Small intestine (tissue), 7 donors: ENCODE results near the gene GATB. TPM values are rescaled to one million over a fixed set of nuclear protein-coding genes. Genes with fewer than 3 reads are reported as not detected.
A peak's percentile ranks its signal among the peaks of the same experiment; 100 is the strongest.

Source experiments
- DNase-seq, 2 donors: peaks; one replicate each; pipeline versions ENCODE4 v3.0.0 to v3.0.0-alpha.2; 2013
- FAIRE-seq: peaks from 2 replicates; lab custom pipeline; 2012; peaks lifted over from hg19 to GRCh38; lab: Jason Lieb, UNC
- H3K27ac ChIP-seq, 3 donors: one replicate each; pipeline ENCODE4 v1.5.1; 2013; ENCODE audit warnings: low read length in 2 of 3, mild to moderate bottlenecking in 2 of 3, control low read depth in 1 of 3, inconsistent platforms in 1 of 3, low read depth in 1 of 3, moderate library complexity in 1 of 3
- H3K27me3 ChIP-seq, 3 donors: one replicate each; pipeline ENCODE4 v1.6.1; 2013; ENCODE audit warnings: low read length in 3 of 3, inconsistent platforms in 1 of 3; ENCODE audit not compliant: control insufficient read depth in 3 of 3, insufficient read depth in 3 of 3
- H3K36me3 ChIP-seq, 3 donors: one replicate each; pipeline ENCODE4 v1.6.1; 2013; ENCODE audit warnings: low read length in 3 of 3, inconsistent platforms in 1 of 3, low read depth in 1 of 3, mild to moderate bottlenecking in 1 of 3, moderate library complexity in 1 of 3; ENCODE audit not compliant: control insufficient read depth in 3 of 3, insufficient read depth in 2 of 3
- H3K4me1 ChIP-seq, 3 donors: one replicate each; pipeline ENCODE4 v1.6.1; 2013; ENCODE audit warnings: low read length in 2 of 3, inconsistent platforms in 1 of 3, low read depth in 1 of 3, mild to moderate bottlenecking in 1 of 3, moderate library complexity in 1 of 3; ENCODE audit not compliant: control insufficient read depth in 3 of 3, insufficient read depth in 2 of 3
- H3K4me3 ChIP-seq, 3 donors: one replicate each; pipeline ENCODE4 v1.5.1; 2013; ENCODE audit warnings: low read length in 3 of 3, control low read depth in 1 of 3, inconsistent platforms in 1 of 3, low read depth in 1 of 3, mild to moderate bottlenecking in 1 of 3, moderate library complexity in 1 of 3
- H3K9me3 ChIP-seq, 2 donors: one replicate each; pipeline ENCODE4 v1.6.1; 2013; ENCODE audit warnings: low read depth in 1 of 2, low read length in 1 of 2; ENCODE audit not compliant: control insufficient read depth in 2 of 2, insufficient read depth in 1 of 2
- WGBS, 3 donors: extraction: QIAGEN DNeasy Blood & Tissue Kit; methylation state at CpG; one replicate each; pipeline ENCODE4 v1.1.7; 2013; 5-methylcytosine and 5-hydroxymethylcytosine counted together
- polyA plus RNA-seq, 4 donors: library from polyadenylated mRNA; stranded (reverse) in 3 of 4; unstranded in 1 of 4; fragments of 200-250 nt in 3 of 4; fragments of 120-200 nt in 1 of 4; gene quantifications; one replicate each; pipeline versions ENCODE4 v1.2.1 to v1.2.3, GENCODE V29; 2013
- donor health status: healthy with polysubstance abuse.
- donor health status: control.
- donor health status: control.
- donor health status: Bipolar disorder and iron deficiency.
- donor health status: healthy.

The GATB gene
- polyA plus RNA-seq, 4 donors = 10.5 to 18.0 (median 16.7) TPM

GRCh38 chr4:151796106-151796505 lies 35.3 kb upstream of the GATB start:
- H3K27ac ChIP-seq = no peak overlapping the region
- no peaks in the 10 kb centered on the region for H3K9me3 ChIP-seq
- H3K4me1 ChIP-seq = peaks cover 0 to 46% (median 10%) of the 10 kb centered on the region in 3 donors
- no peaks in the 10 kb centered on the region for H3K27me3 ChIP-seq
- FAIRE-seq = no peak
- no peaks in the 10 kb centered on the region for H3K36me3 ChIP-seq
- no peak for DNase-seq
- no peak overlapping the region for H3K4me3 ChIP-seq
- 86 to 90% (median 89%) methylated on average over 3 of the region's 3 CpGs for WGBS, 3 donors

GRCh38 chr4:151792995-151793394 lies 32.2 kb upstream of the GATB start:
- no peak overlapping the region for H3K4me3 ChIP-seq
- 70 to 89% (median 73%) methylated on average over 4 of the region's 4 CpGs for WGBS, 3 donors
- DNase-seq (no peak), FAIRE-seq (no peak)
- no peaks in the 10 kb centered on the region for H3K9me3 ChIP-seq
- no peaks in the 10 kb centered on the region for H3K27me3 ChIP-seq
- H3K4me1 ChIP-seq = peaks cover 0 to 18% (median 9%) of the 10 kb centered on the region in 3 donors
- H3K36me3 ChIP-seq = no peaks in the 10 kb centered on the region
- no peak overlapping the region for H3K27ac ChIP-seq

- peaks cover 0 to 13% (median 6%) of the 10 kb centered on the region in 3 donors for H3K4me1 ChIP-seq
- H3K36me3 ChIP-seq = no peaks in the 10 kb centered on the region
- no peak for FAIRE-seq
- no peak overlapping the region for H3K27ac ChIP-seq
- no peaks in the 10 kb centered on the region for H3K9me3 ChIP-seq
- DNase-seq = no peak
- no peak overlapping the region for H3K4me3 ChIP-seq
- no peaks in the 10 kb centered on the region for H3K27me3 ChIP-seq
- 87 to 95% (median 93%) methylated on average over 4 of the region's 4 CpGs for WGBS, 3 donors
Observed at GRCh38 chr4:151792530-151792929, 31.7 kb upstream of the GATB start.

GRCh38 chr4:151788021-151788420 lies 27.2 kb upstream of the GATB start:
- Histone ChIP-seq H3K4me3 (no peak overlapping the region), H3K27ac (no peak overlapping the region), H3K36me3 (no peaks in the 10 kb centered on the region), H3K9me3 (no peaks in the 10 kb centered on the region), H3K27me3 (no peaks in the 10 kb centered on the region), H3K4me1 (peaks cover 0 to 12% (median 0%) of the 10 kb centered on the region in 3 donors)
- FAIRE-seq (no peak), DNase-seq (no peak)

- H3K4me3 ChIP-seq = no peak overlapping the region
- DNase-seq = no peak
- no peaks in the 10 kb centered on the region for H3K27me3 ChIP-seq
- H3K4me1 ChIP-seq = peaks cover 0 to 12% (median 0%) of the 10 kb centered on the region in 3 donors
- no peaks in the 10 kb centered on the region for H3K9me3 ChIP-seq
- WGBS, 3 donors = 90 to 96% (median 95%) methylated on average over 2 of the region's 2 CpGs
- no peaks in the 10 kb centered on the region for H3K36me3 ChIP-seq
- FAIRE-seq = no peak
- no peak overlapping the region for H3K27ac ChIP-seq
Observed at GRCh38 chr4:151786158-151786495, 25.3 kb upstream of the GATB start.

GRCh38 chr4:151785484-151786157 lies 24.8 kb upstream of the GATB start:
- peaks cover 0 to 12% (median 0%) of the 10 kb centered on the region in 3 donors for H3K4me1 ChIP-seq
- no peaks in the 10 kb centered on the region for H3K9me3 ChIP-seq
- H3K27ac ChIP-seq = no peak overlapping the region
- no peaks in the 10 kb centered on the region for H3K36me3 ChIP-seq
- 81 to 91% (median 91%) methylated on average over 5 of the region's 5 CpGs for WGBS, 3 donors
- no peak for FAIRE-seq
- DNase-seq = no peak
- H3K4me3 ChIP-seq = no peak overlapping the region
- no peaks in the 10 kb centered on the region for H3K27me3 ChIP-seq

- Histone ChIP-seq H3K27ac (peak overlapping the region in 1 of 3 donors; percentile 30), H3K4me3 (no peak overlapping the region), H3K36me3 (no peaks in the 10 kb centered on the region), H3K4me1 (peaks cover 0 to 12% (median 0%) of the 10 kb centered on the region in 3 donors), H3K27me3 (peaks cover 0 to 2% (median 0%) of the 10 kb centered on the region in 3 donors), H3K9me3 (no peaks in the 10 kb centered on the region)
- DNase-seq (peak; percentile 26 to 44), FAIRE-seq (no peak)
- 22 to 57% (median 38%) methylated on average over 5 of the region's 5 CpGs for whole genome bisulfite sequencing, 3 donors
Observed at GRCh38 chr4:151784706-151785105, 23.9 kb upstream of the GATB start.

- Histone ChIP-seq H3K4me3 (no peak overlapping the region), H3K27ac (no peak overlapping the region), H3K36me3 (no peaks in the 10 kb centered on the region), H3K4me1 (peaks cover 0 to 12% (median 0%) of the 10 kb centered on the region in 3 donors), H3K9me3 (no peaks in the 10 kb centered on the region), H3K27me3 (peaks cover 0 to 2% (median 0%) of the 10 kb centered on the region in 3 donors)
- DNase-seq (no peak), FAIRE-seq (no peak)
Observed at GRCh38 chr4:151783867-151784266, 23.1 kb upstream of the GATB start.

GRCh38 chr4:151782296-151782695 lies 21.5 kb upstream of the GATB start:
- WGBS, 3 donors = 79 to 84% (median 83%) methylated on average over 1 of the region's 1 CpG

More at GRCh38 chr4:151782296-151782695, 21.5 kb upstream of the GATB start:
- H3K4me3 ChIP-seq = no peak overlapping the region
- H3K4me1 ChIP-seq = peaks cover 0 to 12% (median 0%) of the 10 kb centered on the region in 3 donors
- H3K27ac ChIP-seq = no peak overlapping the region
- FAIRE-seq (no peak), DNase-seq (no peak)
- no peaks in the 10 kb centered on the region for H3K36me3 ChIP-seq
- H3K27me3 ChIP-seq = peaks cover 0 to 2% (median 0%) of the 10 kb centered on the region in 3 donors
- no peaks in the 10 kb centered on the region for H3K9me3 ChIP-seq
